NCI-H1048 (cell line): Measurements from ENCODE around the gene TRIM48.
"Not testable (repeated sequence)": the region's sequence is repeated elsewhere in the genome, so short reads cannot be mapped to it uniquely, and the experiment has no call there.

Experiments
- DNase-seq: peaks from one replicate; lab custom pipeline; 2025; lab: John Stamatoyannopoulos, UW

TRIM48 gene

DNA sequence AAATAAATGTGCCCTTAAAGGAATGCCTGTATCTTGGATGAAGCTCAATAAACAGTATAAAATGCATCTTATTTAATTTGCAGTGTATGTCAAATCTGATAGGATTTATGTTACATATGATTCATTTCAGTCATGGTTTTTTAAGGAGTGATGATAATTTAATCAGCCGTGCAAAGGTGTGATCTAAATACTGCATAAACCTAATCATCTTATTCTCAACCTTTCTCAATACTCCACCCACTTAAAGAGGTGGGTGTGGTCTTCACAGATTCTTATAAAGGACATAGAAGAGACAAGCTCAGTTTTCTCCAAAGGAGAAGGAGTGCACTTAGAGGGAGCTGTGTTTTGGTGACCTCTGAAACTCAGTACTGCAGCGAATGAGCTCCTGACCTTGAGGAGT is at the start of gene TRIM48:
TRIM48 (plus strand) TSS at position 301 of the 400 bp plus-strand sequence. CDS start 113 bp downstream, outside the sequence.
- not testable (repeated sequence) for DNase-seq

- DNase-seq, result not testable (repeated sequence)
Observed at GRCh38 chr11:55238316-55238715, 23.6 kb upstream of the TRIM48 start.

GRCh38 chr11:55263081-55263480 is 1.1 kb downstream of the TRIM48 start:
- no peak for DNase-seq
